HFFc6 (cell line): ENCODE data around the gene HOXA13. TPM values are rescaled to one million over a fixed set of nuclear protein-coding genes. Genes with fewer than 3 reads are reported as not detected.

Source experiments
- DNase-seq: peaks from one replicate; pipeline ENCODE4 v3.0.0-alpha.2; 2018
- H3K27ac Mint-ChIP-seq: 2 replicates; pipeline ENCODE4 v1.8.0; 2020; ENCODE audit warnings: mild to moderate bottlenecking, mixed read lengths
- H3K27me3 Mint-ChIP-seq: 2 replicates; pipeline ENCODE4 v1.8.0; 2021; ENCODE audit warnings: mild to moderate bottlenecking, moderate library complexity, mixed read lengths; ENCODE audit not compliant: insufficient read depth
- H3K36me3 Mint-ChIP-seq: 2 replicates; pipeline ENCODE4 v1.8.0; 2021; ENCODE audit warnings: low read depth, mixed read lengths
- H3K4me1 Mint-ChIP-seq: 2 replicates; pipeline ENCODE4 v1.8.0; 2020; ENCODE audit warnings: low read depth, mixed read lengths
- H3K4me3 Mint-ChIP-seq: 2 replicates; pipeline ENCODE4 v1.8.0; 2020; ENCODE audit warnings: mild to moderate bottlenecking, moderate library complexity, mixed read lengths
- H3K9me3 Mint-ChIP-seq: 2 replicates; pipeline ENCODE4 v1.8.0; 2020; ENCODE audit warnings: mild to moderate bottlenecking, mixed read lengths
- CTCF ChIP-seq: fragments of 200-600 bp; sonication (generic); IDR thresholded peaks from 2 replicates; pipeline ENCODE4 v1.5.0; 2021; ENCODE audit warnings: antibody characterized with exemption, mild to moderate bottlenecking
- total RNA-seq, 6 experiments: library from RNA; stranded (reverse); fragmentation: NEBNext Ultra II Directional; extraction: Animal tissue kit (Norgen Biotek cat#: 25700); gene quantifications; 2 replicates in 1 of 6; 3 replicates in 5 of 6; pipeline ENCODE4 v1.2.3, GENCODE V29; 2021

The HOXA13 gene
- total RNA-seq, 6 experiments from 2014 or later = 11.1 to 16.0 (median 13.1) TPM

DNA sequence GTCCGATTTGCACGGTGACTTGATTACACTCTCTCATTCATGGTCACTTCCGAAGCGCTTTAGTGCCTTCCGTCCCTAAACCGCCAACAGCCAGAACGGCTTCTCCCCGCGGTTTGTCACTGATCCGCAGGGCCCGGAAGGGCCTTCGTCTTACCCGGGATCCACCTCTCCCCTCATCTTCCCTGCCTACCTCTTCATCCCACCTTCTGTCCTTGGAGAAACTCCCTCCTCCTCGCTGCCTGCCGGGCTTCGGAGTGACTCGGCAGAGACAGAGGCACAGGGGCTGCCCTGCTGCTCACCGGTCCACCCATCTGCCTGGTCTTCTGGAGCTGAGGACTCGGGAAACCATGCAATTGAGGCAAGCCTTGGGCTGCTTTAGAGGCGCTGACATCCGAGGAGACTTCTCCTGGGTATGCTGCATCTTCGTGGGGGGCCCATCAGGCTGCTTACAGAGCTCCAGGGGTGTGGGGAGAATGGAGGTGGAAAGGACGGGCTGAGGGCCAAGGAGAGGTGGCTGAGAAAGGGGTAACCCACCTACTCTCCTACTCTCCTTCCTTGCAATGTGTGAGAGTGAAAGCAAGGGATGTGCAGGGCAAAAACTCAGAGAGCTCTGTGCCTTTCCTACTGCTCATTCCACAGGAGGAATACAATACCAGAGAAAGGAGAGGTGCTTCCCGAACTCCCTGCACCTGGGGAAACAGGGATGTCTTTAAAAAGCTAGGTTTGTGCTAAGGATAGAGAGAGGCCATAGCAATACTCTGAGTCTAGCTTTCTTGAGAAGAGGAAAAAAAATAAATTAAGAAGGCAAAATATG lies 13.8 kb downstream of the HOXA13 start:
- Mint-ChIP-seq H3K4me3 (peak overlapping the region; percentile 93), H3K36me3 (peaks cover 31% of the 10 kb centered on the region), H3K27ac (peak overlapping the region; percentile 97), H3K27me3 (peaks cover 23% of the 10 kb centered on the region), H3K9me3 (no peaks in the 10 kb centered on the region), H3K4me1 (peaks cover 71% of the 10 kb centered on the region)
- no peak for DNase-seq
- TF ChIP-seq CTCF = no peak

DNA sequence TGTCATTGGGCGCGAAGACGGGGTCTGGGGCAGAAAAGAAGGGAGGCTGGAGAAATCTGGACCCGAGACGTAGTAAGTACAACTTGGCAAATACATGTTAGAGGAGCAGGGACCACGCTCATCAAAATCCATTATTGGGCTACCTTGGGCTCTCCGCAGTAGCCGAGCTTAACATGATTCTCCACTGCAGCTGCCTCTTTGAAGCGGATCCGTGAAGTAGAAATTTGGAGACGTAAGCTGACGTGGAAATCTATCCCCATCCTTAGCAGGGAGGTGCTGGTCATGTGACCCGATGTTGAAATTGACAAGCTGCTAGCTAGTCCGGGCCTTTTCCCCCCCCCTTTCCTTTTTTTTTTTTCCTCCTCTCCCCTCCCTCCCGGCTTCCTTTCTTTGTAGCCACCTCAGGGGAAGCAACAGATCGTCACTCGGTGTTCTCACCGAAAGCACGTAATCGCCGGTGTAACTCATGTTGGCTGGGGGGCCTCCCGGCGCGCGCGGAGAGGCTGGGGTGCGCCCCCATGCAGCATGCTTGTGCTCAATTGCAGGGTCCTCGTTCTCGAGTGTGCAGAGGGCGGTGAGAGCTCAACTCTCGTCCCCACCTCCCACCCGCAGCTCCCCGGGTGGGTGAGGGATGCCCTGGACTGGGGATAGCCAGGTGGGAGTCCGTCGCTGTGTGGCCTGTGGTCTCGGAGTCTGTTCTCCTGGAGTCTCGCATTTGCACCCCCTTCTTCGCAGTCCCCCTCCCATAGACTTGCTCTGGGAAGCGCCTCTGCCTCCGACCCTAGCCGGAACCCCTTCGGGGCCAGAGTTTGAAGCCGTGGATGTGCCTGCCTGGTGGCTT lies 14.7 kb downstream of the HOXA13 start, which contains the start of gene HOXA11:
Gene HOXA11 (minus strand): TSS at position 220 of the 841 bp plus-strand sequence. CDS start 88 bp downstream, at position 132.
- DNase-seq = peak; percentile 97
- Mint-ChIP-seq H3K4me1 (peaks cover 71% of the 10 kb centered on the region), H3K9me3 (no peaks in the 10 kb centered on the region), H3K4me3 (peak within 1 kb of the TSS; percentile 93), H3K27me3 (peaks cover 23% of the 10 kb centered on the region), H3K36me3 (peaks cover 29% of the 10 kb centered on the region), H3K27ac (peak within 1 kb of the TSS; percentile 97)
- TF ChIP-seq CTCF = no peak

GRCh38 chr7:27184337-27185012 lies 15.4 kb downstream of the HOXA13 start:
- Mint-ChIP-seq H3K9me3 (no peaks in the 10 kb centered on the region), H3K36me3 (peaks cover 31% of the 10 kb centered on the region), H3K4me1 (peaks cover 65% of the 10 kb centered on the region), H3K27ac (peak overlapping the region; percentile 97), H3K4me3 (peak overlapping the region; percentile 93), H3K27me3 (peaks cover 27% of the 10 kb centered on the region)
- no peak for TF ChIP-seq CTCF
- DNase-seq = no peak

DNA sequence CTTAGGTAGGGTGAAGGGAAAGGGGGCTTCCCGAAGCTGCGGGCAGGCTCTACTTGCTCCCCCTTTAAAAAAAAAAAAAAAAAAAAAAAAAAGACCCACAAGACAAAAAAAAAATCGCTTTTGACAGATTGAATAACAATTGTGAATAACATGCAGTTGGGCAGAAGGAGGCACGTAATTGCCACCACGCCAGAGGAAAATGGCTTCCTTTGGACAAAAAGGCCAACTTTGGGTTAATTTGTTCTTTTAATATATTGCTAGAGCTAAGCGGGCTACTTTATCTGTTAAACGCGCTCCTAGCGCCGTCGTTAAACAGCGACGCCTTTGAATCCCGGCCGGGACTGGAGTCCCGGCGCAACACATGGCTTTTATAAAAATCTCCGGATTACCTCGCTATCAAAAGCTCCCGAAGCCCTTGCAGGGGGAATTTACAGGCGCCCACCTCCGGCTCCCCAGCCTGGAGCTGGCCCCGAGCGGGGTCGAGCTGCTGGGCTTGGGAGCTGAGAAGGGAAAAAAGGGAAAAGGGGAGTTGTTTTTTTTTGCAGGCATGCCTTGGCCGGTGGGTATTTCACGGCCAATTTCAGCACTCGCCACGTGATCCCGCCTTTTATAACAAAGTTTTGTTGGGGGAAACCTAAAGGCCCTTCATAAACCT lies 16.1 kb downstream of the HOXA13 start:
- Mint-ChIP-seq H3K36me3 (peaks cover 37% of the 10 kb centered on the region), H3K27me3 (peaks cover 32% of the 10 kb centered on the region), H3K27ac (peak overlapping the region; percentile 97), H3K4me3 (peak overlapping the region; percentile 93), H3K9me3 (no peaks in the 10 kb centered on the region), H3K4me1 (peaks cover 58% of the 10 kb centered on the region)
- DNase-seq = no peak
- peak; percentile 11; the same call in 1 of the 2 replicates for TF ChIP-seq CTCF
